Fibroblast of lung (primary cell): ENCODE data around the gene COPA. TPM values are rescaled to one million over a fixed set of nuclear protein-coding genes. Genes with fewer than 3 reads are reported as not detected.

Experiments used
- DNase-seq, 2 donors: peaks; one replicate each; pipeline versions ENCODE4 v3.0.0 to v3.0.0-alpha.2; 2010; ENCODE audit warnings: low read depth in 2 of 2
- H2AFZ ChIP-seq: 2 replicates; pipeline ENCODE4 v1.5.1; 2012; ENCODE audit warnings: low read length, control low read depth, inconsistent platforms
- H3K27ac ChIP-seq: 2 replicates; pipeline ENCODE4 v1.5.1; 2011; ENCODE audit warnings: low read length, control low read depth; ENCODE audit not compliant: insufficient read depth
- H3K27me3 ChIP-seq: 2 replicates; pipeline ENCODE4 v1.5.1; 2011; ENCODE audit warnings: mild to moderate bottlenecking, low read length; ENCODE audit not compliant: control insufficient read depth, insufficient read depth
- H3K36me3 ChIP-seq: 2 replicates; pipeline ENCODE4 v1.5.1; 2011; ENCODE audit warnings: low read length; ENCODE audit not compliant: control insufficient read depth, insufficient read depth
- H3K4me1 ChIP-seq: 2 replicates; pipeline ENCODE4 v1.5.1; 2011; ENCODE audit warnings: low read length; ENCODE audit not compliant: control insufficient read depth, insufficient read depth; ENCODE audit errors: extremely low read depth
- H3K4me2 ChIP-seq: 2 replicates; pipeline ENCODE4 v1.5.1; 2011; ENCODE audit warnings: low read length, control low read depth; ENCODE audit not compliant: insufficient read depth; ENCODE audit errors: extremely low read depth
- H3K4me3 ChIP-seq, 4 experiments: fragments of 200-600 bp in 1 of 4; sonication (generic) in 1 of 4; replicated peaks in 1 of 4; 2 replicates each; pipeline ENCODE4 v1.5.1; 2011 to 2016; ENCODE audit warnings: low read length in 4 of 4, low read depth in 3 of 4, mild to moderate bottlenecking in 3 of 4, control low read depth in 2 of 4, inconsistent platforms in 1 of 4, mixed read lengths in 1 of 4; ENCODE audit not compliant: insufficient read depth in 1 of 4; ENCODE audit errors: control extremely low read depth in 1 of 4
- H3K79me2 ChIP-seq: 2 replicates; pipeline ENCODE4 v1.5.1; 2012; ENCODE audit warnings: mild to moderate bottlenecking, low read length, inconsistent platforms; ENCODE audit not compliant: control insufficient read depth, insufficient read depth
- H3K9ac ChIP-seq: 2 replicates; pipeline ENCODE4 v1.5.1; 2011; ENCODE audit warnings: mild to moderate bottlenecking, low read length, control low read depth; ENCODE audit not compliant: insufficient read depth
- H3K9me3 ChIP-seq: 2 replicates; pipeline ENCODE4 v1.5.1; 2012; ENCODE audit warnings: low read depth, low read length; ENCODE audit not compliant: control insufficient read depth, insufficient read depth
- H4K20me1 ChIP-seq: 2 replicates; pipeline ENCODE4 v1.5.1; 2011; ENCODE audit warnings: low read length; ENCODE audit not compliant: control insufficient read depth, insufficient read depth; ENCODE audit errors: extremely low read depth
- EZH2 ChIP-seq: IDR thresholded peaks from 2 replicates; pipeline ENCODE4 v1.5.1; 2012; ENCODE audit warnings: low read length, control low read depth, mild to moderate bottlenecking; ENCODE audit errors: missing control alignments
- polyA plus RNA-seq, 2 donors: library from polyadenylated mRNA; depleted of rRNA in 1 of 2; stranded (reverse) in 1 of 2; unstranded in 1 of 2; fragments of >200 nt; gene quantifications; 2 replicates each; pipeline ENCODE4 v1.2.1, GENCODE V29; 2011 to 2012; ENCODE audit warnings: missing spikeins in 1 of 2
- total RNA-seq: library from RNA; depleted of rRNA; stranded (reverse); fragments of >200 nt; gene quantifications from 2 replicates; pipeline ENCODE4 v1.2.1, GENCODE V29; 2014
- TF ChIP-seq, protein P1 (sequence below), 2 donors: IDR thresholded peaks in 1 of 2; conservative IDR thresholded peaks in 1 of 2; 1 replicate in 1 of 2; 2 replicates in 1 of 2; pipeline ENCODE4 v1.5.1; 2011 to 2012; ENCODE audit warnings: low read length in 2 of 2, control low read depth in 1 of 2, inconsistent platforms in 1 of 2, low read depth in 1 of 2, mild to moderate bottlenecking in 1 of 2

COPA gene
- total and polyA plus RNA-seq, 2 donors (not counting 1 experiment from before 2014, with no cell fraction given), result 276 to 316 TPM

DNA sequence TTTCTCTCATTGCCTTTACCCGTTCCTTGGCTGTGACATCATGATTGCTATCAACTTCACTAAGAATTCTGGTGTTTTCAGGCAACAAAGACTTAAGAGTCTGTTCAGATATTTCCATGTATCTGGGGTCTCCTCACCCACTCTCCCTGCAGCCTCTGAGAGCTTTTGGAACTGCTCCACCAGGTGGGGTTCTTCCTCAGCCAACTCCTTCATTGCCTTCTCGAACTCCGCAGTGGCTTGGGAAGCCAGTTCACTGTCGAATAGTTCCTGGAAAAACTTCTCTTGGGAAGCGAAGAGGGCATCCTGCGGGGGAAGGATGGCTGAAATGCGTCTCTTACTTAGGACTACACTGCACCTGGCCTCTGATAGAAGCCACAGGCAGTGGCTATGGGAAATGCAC is 60.2 kb downstream of the COPA start:
- H3K27me3 ChIP-seq, result no peaks in the 10 kb centered on the region
- no peak for DNase-seq
- TF ChIP-seq, protein P1, sequence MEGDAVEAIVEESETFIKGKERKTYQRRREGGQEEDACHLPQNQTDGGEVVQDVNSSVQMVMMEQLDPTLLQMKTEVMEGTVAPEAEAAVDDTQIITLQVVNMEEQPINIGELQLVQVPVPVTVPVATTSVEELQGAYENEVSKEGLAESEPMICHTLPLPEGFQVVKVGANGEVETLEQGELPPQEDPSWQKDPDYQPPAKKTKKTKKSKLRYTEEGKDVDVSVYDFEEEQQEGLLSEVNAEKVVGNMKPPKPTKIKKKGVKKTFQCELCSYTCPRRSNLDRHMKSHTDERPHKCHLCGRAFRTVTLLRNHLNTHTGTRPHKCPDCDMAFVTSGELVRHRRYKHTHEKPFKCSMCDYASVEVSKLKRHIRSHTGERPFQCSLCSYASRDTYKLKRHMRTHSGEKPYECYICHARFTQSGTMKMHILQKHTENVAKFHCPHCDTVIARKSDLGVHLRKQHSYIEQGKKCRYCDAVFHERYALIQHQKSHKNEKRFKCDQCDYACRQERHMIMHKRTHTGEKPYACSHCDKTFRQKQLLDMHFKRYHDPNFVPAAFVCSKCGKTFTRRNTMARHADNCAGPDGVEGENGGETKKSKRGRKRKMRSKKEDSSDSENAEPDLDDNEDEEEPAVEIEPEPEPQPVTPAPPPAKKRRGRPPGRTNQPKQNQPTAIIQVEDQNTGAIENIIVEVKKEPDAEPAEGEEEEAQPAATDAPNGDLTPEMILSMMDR (conservative IDR thresholded peaks at IDR 0.05 in 1 of 2, IDR thresholded peaks at IDR 0.05 in 1 of 2; ENCODE audit: low read depth in 1 of 2, low read length in 2 of 2), result no peak
- no peak overlapping the region for H2AFZ ChIP-seq
- peaks cover 17% of the 10 kb centered on the region for H3K79me2 ChIP-seq
- H4K20me1 ChIP-seq, result no peaks in the 10 kb centered on the region
- no peak overlapping the region for H3K9ac ChIP-seq
- H3K4me2 ChIP-seq, result no peak overlapping the region
- no peaks in the 10 kb centered on the region for H3K9me3 ChIP-seq
- no peak overlapping the region for H3K4me3 ChIP-seq
- peaks cover 19% of the 10 kb centered on the region for H3K36me3 ChIP-seq
- H3K27ac ChIP-seq, result peak overlapping the region; percentile 92
- peaks cover 9% of the 10 kb centered on the region for H3K4me1 ChIP-seq

DNA sequence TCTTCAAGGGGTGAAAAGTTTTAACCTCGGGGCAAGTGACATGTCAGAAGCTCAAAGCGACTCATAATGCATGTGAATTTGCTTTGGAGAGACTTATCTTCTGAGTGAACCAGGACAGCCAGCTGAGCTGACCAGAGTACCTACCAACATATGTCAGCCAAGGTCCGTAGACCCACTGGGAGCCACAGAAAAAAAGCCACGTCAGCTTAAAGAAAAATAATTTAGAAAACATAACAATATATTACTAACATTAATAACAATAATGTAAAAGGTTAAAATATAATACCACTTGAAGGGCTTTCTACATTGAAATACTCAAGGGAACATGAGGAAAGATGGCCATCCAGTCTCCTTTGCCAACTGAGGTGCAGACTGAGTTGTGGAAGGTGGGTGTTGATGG is 65.1 kb downstream of the COPA start:
- peaks cover under 1% of the 10 kb centered on the region for H3K4me1 ChIP-seq
- H3K27ac ChIP-seq, result no peak overlapping the region
- no peak for DNase-seq
- no peak overlapping the region for H3K4me3 ChIP-seq
- peaks cover 4% of the 10 kb centered on the region for H3K79me2 ChIP-seq
- peaks cover 26% of the 10 kb centered on the region for H3K36me3 ChIP-seq
- no peaks in the 10 kb centered on the region for H3K9me3 ChIP-seq
- TF ChIP-seq EZH2, result no peak
- TF ChIP-seq, protein P1 (conservative IDR thresholded peaks at IDR 0.05 in 1 of 2, IDR thresholded peaks at IDR 0.05 in 1 of 2; ENCODE audit: low read depth in 1 of 2, low read length in 2 of 2), result no peak
- no peak overlapping the region for H3K9ac ChIP-seq
- no peak overlapping the region for H3K4me2 ChIP-seq
- no peaks in the 10 kb centered on the region for H4K20me1 ChIP-seq
- H2AFZ ChIP-seq, result no peak overlapping the region
- no peaks in the 10 kb centered on the region for H3K27me3 ChIP-seq

DNA sequence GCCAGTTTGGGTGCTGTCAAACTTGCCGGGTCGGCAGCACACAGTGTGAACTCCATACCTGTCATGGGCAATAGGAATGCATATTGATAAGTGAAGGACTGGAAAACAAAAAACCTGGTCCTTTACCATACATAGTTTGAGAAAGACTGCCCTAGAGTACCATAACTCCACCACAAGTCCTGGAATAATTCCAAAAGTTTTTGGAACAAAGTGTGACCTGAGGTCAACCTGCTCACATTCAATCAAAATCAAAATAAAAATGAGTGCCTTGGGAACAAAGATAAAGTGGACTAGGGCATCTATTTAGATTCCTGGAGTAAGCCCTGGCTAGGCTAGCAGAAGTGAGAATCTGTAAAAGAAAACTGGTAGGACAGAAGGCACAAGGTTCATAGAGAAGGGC is 65.7 kb downstream of the COPA start:
- TF ChIP-seq EZH2, result no peak
- TF ChIP-seq, protein P1 (conservative IDR thresholded peaks at IDR 0.05 in 1 of 2, IDR thresholded peaks at IDR 0.05 in 1 of 2; ENCODE audit: low read depth in 1 of 2, low read length in 2 of 2), result no peak
- Histone ChIP-seq H3K9me3 (no peaks in the 10 kb centered on the region), H3K27me3 (no peaks in the 10 kb centered on the region), H2AFZ (no peak overlapping the region), H3K79me2 (no peaks in the 10 kb centered on the region), H3K4me1 (no peaks in the 10 kb centered on the region), H3K9ac (no peak overlapping the region), H4K20me1 (no peaks in the 10 kb centered on the region), H3K4me3 (no peak overlapping the region), H3K36me3 (peaks cover 26% of the 10 kb centered on the region), H3K4me2 (no peak overlapping the region), H3K27ac (no peak overlapping the region)
- no peak for DNase-seq
